Measurements from ENCODE around the gene HOXD13. TPM values are rescaled to one million over a fixed set of nuclear protein-coding genes. Genes with fewer than 3 reads are reported as not detected.
A peak's percentile ranks its signal among the peaks of the same experiment; 100 is the strongest.

Gene HOXD13
- total and polyA plus RNA-seq, 2 donors (not counting 3 experiments of a cell fraction or from before 2014, with no cell fraction given), result not detected

DNA sequence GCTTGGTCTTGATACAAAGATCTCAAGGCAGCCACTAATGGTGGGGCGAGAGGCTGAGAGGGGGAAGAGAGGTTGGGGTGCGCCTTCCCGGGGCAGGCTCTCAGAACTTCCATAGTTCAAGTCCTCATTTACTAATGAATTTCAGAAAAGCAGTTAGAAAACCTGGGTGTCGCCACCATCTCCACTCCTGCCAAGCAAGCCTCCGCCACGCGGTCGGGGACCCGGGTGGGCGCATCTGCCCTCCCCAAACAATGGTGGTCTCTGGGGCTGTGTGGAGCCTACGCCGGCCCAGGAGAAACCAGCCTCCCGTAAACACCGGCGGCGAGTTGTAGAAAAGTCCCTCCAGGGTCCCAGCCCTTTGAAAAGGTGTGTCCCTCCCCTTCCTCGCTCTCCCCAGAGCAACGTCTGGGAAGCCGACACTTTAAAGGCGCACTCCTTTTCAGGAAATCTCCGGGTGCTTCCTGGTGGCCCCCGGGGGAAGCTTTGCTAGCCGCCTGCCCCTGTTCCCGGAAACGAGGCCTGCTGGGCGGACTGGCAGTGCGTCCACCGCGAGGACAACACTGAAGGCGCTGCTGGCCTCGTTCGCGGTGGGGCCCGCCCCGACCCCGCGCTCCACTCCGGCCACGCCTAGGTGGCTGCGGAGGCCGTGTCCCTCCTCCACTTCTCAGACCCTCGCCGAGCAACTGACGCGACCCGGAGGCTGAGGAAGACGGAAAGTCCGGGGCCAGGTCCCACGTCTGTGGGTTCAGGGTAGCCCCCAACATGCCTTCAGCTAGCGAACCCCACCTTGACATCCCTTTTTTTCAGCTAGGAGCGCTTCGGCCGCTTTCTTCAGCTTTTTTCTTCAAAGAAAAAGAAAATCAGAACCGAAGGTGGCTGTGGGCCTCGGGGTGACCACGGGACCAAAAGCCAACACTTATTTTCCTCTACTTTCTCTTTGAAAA, 25.6 kb upstream of the HOXD13 start:
- ChIA-PET CTCF (no interaction called here), POLR2A (no interaction called here)
- TF ChIP-seq JUN (IDR thresholded peaks at IDR 0.05; ENCODE audit: borderline replicate concordance, insufficient read depth, insufficient read length, low read depth), result no peak
- TF ChIP-seq POLR2AphosphoS5 (IDR thresholded peaks at IDR 0.05; ENCODE audit: insufficient read depth, low read depth, low read length), result no peak
- TF ChIP-seq FOS (IDR thresholded peaks at IDR 0.05; ENCODE audit: borderline replicate concordance, insufficient read depth, low read length), result no peak
- no peak for TF ChIP-seq EZH2 (IDR thresholded peaks at IDR 0.05; ENCODE audit: borderline replicate concordance, low read depth, low read length, severe bottlenecking)
- TF ChIP-seq, protein P1, sequence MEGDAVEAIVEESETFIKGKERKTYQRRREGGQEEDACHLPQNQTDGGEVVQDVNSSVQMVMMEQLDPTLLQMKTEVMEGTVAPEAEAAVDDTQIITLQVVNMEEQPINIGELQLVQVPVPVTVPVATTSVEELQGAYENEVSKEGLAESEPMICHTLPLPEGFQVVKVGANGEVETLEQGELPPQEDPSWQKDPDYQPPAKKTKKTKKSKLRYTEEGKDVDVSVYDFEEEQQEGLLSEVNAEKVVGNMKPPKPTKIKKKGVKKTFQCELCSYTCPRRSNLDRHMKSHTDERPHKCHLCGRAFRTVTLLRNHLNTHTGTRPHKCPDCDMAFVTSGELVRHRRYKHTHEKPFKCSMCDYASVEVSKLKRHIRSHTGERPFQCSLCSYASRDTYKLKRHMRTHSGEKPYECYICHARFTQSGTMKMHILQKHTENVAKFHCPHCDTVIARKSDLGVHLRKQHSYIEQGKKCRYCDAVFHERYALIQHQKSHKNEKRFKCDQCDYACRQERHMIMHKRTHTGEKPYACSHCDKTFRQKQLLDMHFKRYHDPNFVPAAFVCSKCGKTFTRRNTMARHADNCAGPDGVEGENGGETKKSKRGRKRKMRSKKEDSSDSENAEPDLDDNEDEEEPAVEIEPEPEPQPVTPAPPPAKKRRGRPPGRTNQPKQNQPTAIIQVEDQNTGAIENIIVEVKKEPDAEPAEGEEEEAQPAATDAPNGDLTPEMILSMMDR (IDR thresholded peaks at IDR 0.05; ENCODE audit: extremely low read depth in 1 of 2, insufficient read depth in 1 of 2, low read depth in 1 of 2, low read length in 2 of 2), result no peak
- TF ChIP-seq, protein P2, sequence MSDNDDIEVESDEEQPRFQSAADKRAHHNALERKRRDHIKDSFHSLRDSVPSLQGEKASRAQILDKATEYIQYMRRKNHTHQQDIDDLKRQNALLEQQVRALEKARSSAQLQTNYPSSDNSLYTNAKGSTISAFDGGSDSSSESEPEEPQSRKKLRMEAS (IDR thresholded peaks at IDR 0.05; ENCODE audit: insufficient read depth, insufficient read length), result no peak
- no peak for TF ChIP-seq POLR2A (IDR thresholded peaks at IDR 0.05; ENCODE audit: low read depth, low read length)
- no peak for TF ChIP-seq MYC (IDR thresholded peaks at IDR 0.05; ENCODE audit: low read depth, low read length)
- TF ChIP-seq GATA2 (IDR thresholded peaks at IDR 0.05; ENCODE audit: insufficient read depth, insufficient read length, low read depth, low read length), result no peak
- Histone ChIP-seq H4K20me1 (replicated peaks; ENCODE audit: control insufficient read depth, extremely low read depth, insufficient read depth, low read length) (no peaks in the 10 kb centered on the region), H2AFZ (ENCODE audit: low read depth, low read length) (peak overlapping the region; percentile 47), H3K27me3 (ENCODE audit: control insufficient read depth in 2 of 2, insufficient read depth in 2 of 2, low read length in 2 of 2) (peaks cover 74 to 95% of the 10 kb centered on the region in 2 experiments), H3K4me3 (replicated peaks in 1 of 3; ENCODE audit: insufficient read depth in 1 of 3, low read depth in 1 of 3, low read length in 3 of 3) (peak overlapping the region in 1 of 3 experiments; percentile 12), H3K4me2 (ENCODE audit: insufficient read depth, low read length) (peak overlapping the region; percentile 30), H3K9me3 (replicated peaks; ENCODE audit: control insufficient read depth, insufficient read depth, low read length) (no peaks in the 10 kb centered on the region), H3K79me2 (ENCODE audit: control insufficient read depth, insufficient read depth, low read length) (no peaks in the 10 kb centered on the region), H3K9me1 (replicated peaks; ENCODE audit: control insufficient read depth, extremely low read depth, insufficient read depth, low read length) (no peaks in the 10 kb centered on the region), H3K36me3 (ENCODE audit: control insufficient read depth in 2 of 2, extremely low read depth in 1 of 2, insufficient read depth in 2 of 2, low read length in 2 of 2) (no peaks in the 10 kb centered on the region), H3K4me1 (ENCODE audit: control insufficient read depth, extremely low read depth, insufficient read depth, low read length) (peaks cover 5% of the 10 kb centered on the region), H3K27ac (ENCODE audit: insufficient read depth, low read depth, low read length) (no peak overlapping the region), H3K9ac (replicated peaks; ENCODE audit: extremely low read depth, insufficient read depth, low read length) (no peak overlapping the region)
- intact Hi-C loops (cut with micrococcal nuclease) (no loop called here), dilution Hi-C loops (cut with MboI; ENCODE audit: extremely low pct_ligation_motif_present, low sequenced_read_pairs) (no loop called here)
- DNase-seq (ENCODE audit: low read depth, low spot score), result no peak
- FAIRE-seq, result no peak
- BruUV-seq (replicated peaks), result no TSS peak
